Ascending aorta (tissue), 2 donors: ENCODE results near the gene HCN2. TPM values are rescaled to one million over a fixed set of nuclear protein-coding genes. Genes with fewer than 3 reads are reported as not detected.

Source experiments
- DNase-seq, 2 donors: peaks; one replicate each; pipeline ENCODE4 v3.0.0-alpha.2; 2019; ENCODE audit warnings: low spot score in 2 of 2
- H3K27ac ChIP-seq, 2 donors: fragments of 200-600 bp; sonication (generic); one replicate each; pipeline ENCODE4 v1.5.1; 2016 to 2017; ENCODE audit warnings: mild to moderate bottlenecking in 1 of 2
- H3K27me3 ChIP-seq: fragments of 200-600 bp; sonication (generic); one replicate; pipeline ENCODE4 v1.5.1; 2017
- H3K36me3 ChIP-seq, 2 donors: fragments of 200-600 bp; sonication (generic); one replicate each; pipeline ENCODE4 v1.5.1; 2016
- H3K4me1 ChIP-seq, 2 donors: fragments of 200-600 bp; sonication (generic); one replicate each; pipeline ENCODE4 v1.5.1; 2016 to 2017; ENCODE audit warnings: mild to moderate bottlenecking in 1 of 2
- H3K4me3 ChIP-seq, 2 donors: fragments of 200-600 bp; sonication (generic); one replicate each; pipeline ENCODE4 v1.5.1; 2016 to 2017; ENCODE audit warnings: mild to moderate bottlenecking in 1 of 2
- H3K9me3 ChIP-seq, 2 donors: fragments of 200-600 bp; sonication (generic); one replicate each; pipeline ENCODE4 v1.5.1; 2016
- intact Hi-C: fragments of 100-400 bp; cut with DNase I; formaldehyde crosslinking; loops from one replicate; pipeline ENCODE4 v1.15.1; 2023
- total RNA-seq: library from RNA; depleted of rRNA; stranded (reverse); fragments of >200 nt; gene quantifications from one replicate; pipeline ENCODE4 v1.1.0, GENCODE V29; 2016
- TF ChIP-seq, protein P1 (sequence below), 3 experiments: fragments of 200-600 bp in 2 of 3; fragments of 450-650 bp in 1 of 3; sonication (generic) in 2 of 3; IDR thresholded peaks; one replicate each; pipeline ENCODE4 v1.5.1; 2016 to 2019; ENCODE audit warnings: antibody characterized with exemption in 3 of 3, mild to moderate bottlenecking in 1 of 3, moderate library complexity in 1 of 3

HCN2 gene
- total RNA-seq, 1 donor from 2014 or later = not detected

DNA sequence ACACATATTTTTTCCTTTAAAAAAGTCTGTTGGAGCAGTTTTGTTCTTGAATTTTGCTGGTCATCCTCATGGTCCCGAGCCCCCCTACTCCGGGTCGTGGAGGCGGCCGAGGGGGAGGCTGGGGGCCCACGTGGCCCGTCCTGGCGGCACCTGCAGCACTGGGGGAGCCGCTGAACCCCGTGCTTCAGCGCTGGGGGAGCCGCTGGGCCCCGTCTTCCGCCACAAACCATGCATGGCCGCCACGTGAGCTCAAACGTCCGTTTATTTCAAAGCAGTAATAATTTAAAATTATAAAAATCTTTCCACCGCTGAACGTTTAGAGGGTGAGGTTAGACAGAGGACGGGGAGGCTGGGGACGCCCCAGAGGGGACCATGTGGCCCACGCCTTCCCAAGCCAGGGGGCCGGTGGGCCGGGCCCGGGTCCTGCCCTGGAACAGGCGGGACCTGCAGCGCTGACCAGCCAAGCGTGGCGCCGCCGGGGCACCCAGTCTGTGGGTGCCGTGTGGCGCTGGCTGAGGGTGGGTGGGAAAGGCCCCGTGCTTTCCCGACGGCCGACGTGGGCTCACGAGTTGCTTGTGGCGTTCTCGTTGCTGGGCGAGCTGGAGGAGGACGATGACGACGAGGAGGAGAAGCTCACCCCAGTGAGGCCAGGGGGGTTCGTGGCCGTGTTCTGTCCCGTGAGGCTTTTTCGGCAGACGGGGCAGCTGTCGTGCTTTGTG lies 58.0 kb downstream of the HCN2 start:
- no peaks in the 10 kb centered on the region for H3K4me1 ChIP-seq
- TF ChIP-seq, protein P1, sequence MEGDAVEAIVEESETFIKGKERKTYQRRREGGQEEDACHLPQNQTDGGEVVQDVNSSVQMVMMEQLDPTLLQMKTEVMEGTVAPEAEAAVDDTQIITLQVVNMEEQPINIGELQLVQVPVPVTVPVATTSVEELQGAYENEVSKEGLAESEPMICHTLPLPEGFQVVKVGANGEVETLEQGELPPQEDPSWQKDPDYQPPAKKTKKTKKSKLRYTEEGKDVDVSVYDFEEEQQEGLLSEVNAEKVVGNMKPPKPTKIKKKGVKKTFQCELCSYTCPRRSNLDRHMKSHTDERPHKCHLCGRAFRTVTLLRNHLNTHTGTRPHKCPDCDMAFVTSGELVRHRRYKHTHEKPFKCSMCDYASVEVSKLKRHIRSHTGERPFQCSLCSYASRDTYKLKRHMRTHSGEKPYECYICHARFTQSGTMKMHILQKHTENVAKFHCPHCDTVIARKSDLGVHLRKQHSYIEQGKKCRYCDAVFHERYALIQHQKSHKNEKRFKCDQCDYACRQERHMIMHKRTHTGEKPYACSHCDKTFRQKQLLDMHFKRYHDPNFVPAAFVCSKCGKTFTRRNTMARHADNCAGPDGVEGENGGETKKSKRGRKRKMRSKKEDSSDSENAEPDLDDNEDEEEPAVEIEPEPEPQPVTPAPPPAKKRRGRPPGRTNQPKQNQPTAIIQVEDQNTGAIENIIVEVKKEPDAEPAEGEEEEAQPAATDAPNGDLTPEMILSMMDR (IDR thresholded peaks at IDR 0.05) = no peak
- H3K9me3 ChIP-seq = no peaks in the 10 kb centered on the region
- peaks cover 73% of the 10 kb centered on the region in 2 donors for H3K36me3 ChIP-seq
- no peak overlapping the region for H3K4me3 ChIP-seq
- DNase-seq = no peak
- intact Hi-C loops = no loop called here
- H3K27me3 ChIP-seq = no peaks in the 10 kb centered on the region
- no peak overlapping the region for H3K27ac ChIP-seq

DNA sequence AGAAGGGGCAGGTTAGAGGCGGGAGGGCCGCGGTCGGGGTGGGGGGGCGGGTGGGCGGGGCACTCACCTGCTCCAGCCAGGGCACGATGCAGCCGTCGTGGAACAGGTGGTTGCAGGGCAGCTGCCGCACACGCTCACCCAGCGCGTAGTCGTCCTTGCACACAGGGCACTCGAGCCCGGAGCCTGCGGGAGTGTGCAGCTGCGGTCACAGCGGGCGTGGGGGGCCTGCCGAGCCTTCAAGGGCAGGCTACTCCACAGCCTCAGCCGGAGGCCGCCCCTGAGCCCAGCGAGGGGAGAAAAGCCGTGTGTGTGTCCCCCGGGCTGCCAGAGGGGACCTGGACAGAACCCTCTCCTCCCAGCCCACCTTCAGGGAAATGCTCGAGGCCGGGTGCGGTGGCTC lies 58.6 kb downstream of the HCN2 start:
- TF ChIP-seq, protein P1 (IDR thresholded peaks at IDR 0.05) = no peak
- Histone ChIP-seq H3K36me3 (peaks cover 77 to 79% of the 10 kb centered on the region in 2 donors), H3K4me3 (no peak overlapping the region), H3K27ac (no peak overlapping the region), H3K9me3 (no peaks in the 10 kb centered on the region), H3K4me1 (no peaks in the 10 kb centered on the region), H3K27me3 (no peaks in the 10 kb centered on the region)
- intact Hi-C loops = no loop called here
- no peak for DNase-seq

DNA sequence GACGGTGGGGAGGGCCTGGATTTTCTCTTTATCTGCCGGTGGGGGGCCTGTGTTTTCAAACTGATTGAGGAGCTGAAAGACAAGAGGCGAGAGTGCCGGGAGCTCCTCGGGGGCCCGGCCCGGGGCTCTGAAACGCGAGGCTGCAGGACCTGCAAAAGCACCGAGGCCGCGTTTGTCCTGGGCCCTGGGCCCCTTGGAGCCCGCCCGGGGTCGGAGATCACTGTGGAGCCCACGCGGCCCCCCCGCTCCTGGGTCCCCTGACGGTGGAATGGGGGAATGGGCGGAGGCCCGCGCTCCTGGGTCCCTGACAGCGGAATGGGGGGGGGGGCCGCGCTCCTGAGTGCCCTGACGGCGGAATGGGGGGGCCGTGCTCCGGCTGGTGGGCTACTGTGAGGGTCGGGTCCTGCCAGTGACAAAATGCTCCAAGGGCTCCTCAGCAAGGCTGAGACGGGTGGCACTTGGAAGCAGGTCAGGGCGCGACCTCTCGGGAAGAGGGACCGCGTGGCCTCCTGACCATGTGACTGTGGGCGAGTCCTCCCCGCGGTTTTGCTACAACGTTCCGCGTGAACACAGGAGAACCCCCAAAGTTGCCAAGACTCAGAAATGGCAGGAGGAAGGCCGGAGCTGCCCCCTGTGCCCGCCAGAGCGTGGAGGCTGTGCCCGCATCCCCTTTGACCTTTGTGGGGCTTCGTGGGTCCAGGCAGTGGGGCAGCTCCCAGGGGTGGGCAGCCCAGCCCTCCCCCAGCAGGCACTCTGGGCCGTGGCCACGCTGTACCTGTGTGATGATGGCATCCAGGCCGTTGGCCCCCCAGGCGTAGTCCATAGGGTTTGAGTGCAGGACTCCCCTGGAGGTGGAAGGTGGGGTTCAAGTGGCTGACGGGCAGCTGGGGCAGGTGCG lies 59.5 kb downstream of the HCN2 start:
- intact Hi-C loops = no loop called here
- H3K27ac ChIP-seq = no peak overlapping the region
- H3K4me3 ChIP-seq = no peak overlapping the region
- no peaks in the 10 kb centered on the region for H3K4me1 ChIP-seq
- no peaks in the 10 kb centered on the region for H3K27me3 ChIP-seq
- TF ChIP-seq, protein P1 (IDR thresholded peaks at IDR 0.05) = no peak
- H3K36me3 ChIP-seq = peaks cover 84 to 87% of the 10 kb centered on the region in 2 donors
- no peak for DNase-seq
- H3K9me3 ChIP-seq = no peaks in the 10 kb centered on the region

DNA sequence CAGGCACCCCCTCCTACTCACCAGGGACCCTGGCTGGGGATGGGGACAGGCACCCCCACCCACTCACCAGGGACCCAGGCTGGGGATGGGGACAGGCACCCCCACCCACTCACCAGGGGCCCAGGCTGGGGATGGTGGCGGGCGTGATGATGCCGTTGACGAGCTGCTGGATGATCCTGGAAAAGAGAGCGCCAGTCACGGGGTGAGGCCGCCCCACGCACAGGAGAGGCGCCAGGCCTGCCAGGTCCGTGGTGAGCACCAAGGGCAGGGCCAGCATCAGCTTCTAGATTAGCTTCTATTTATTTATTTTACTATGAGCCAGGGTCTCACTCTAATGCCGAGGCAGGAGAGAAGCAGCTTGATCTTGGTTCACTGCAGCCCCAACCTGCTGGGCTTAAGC lies 60.4 kb downstream of the HCN2 start:
- intact Hi-C loops = no loop called here
- no peaks in the 10 kb centered on the region for H3K9me3 ChIP-seq
- TF ChIP-seq, protein P1 (IDR thresholded peaks at IDR 0.05) = no peak
- no peak overlapping the region for H3K4me3 ChIP-seq
- H3K36me3 ChIP-seq = peaks cover 85 to 89% of the 10 kb centered on the region in 2 donors
- DNase-seq = no peak
- no peaks in the 10 kb centered on the region for H3K27me3 ChIP-seq
- H3K4me1 ChIP-seq = no peaks in the 10 kb centered on the region
- no peak overlapping the region for H3K27ac ChIP-seq

DNA sequence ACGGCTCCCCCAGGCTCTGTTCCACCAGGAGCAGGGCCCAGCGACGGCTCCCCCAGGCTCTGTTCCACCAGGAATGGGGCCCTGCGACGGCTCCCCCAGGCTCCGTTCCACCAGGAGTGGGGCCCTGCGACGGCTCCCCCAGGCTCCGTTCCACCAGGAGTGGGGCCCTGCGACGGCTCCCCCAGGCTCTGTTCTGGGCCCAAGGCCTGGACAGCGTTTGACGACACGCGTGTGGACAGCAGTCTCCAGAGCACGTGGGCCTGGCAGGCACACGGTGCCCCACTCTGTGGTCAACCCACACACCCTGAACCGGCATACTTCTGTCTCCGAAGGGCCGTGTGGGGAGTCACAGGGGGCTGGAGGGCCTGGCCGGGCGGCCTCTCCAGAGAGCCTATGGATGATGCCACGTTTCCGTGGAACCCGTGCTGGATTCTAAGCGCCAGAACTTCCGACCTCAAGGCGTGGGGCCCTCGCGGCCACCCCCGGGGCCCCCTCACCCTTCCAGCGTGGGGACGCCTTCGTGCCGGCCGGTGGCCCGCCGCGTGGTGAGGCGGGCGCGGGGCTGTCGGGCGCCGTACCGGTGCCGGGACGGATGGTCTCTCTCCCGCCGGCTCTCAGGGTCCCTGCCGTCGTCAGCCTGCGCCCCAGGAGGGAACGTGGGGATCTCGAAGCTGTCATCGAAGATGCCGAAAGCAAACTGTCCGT lies 61.6 kb downstream of the HCN2 start:
- intact Hi-C loops = no loop called here
- DNase-seq = no peak

More for the DNA sequence above, 61.6 kb downstream of the HCN2 start:
- no peaks in the 10 kb centered on the region for H3K9me3 ChIP-seq
- H3K4me1 ChIP-seq = no peaks in the 10 kb centered on the region
- no peak overlapping the region for H3K27ac ChIP-seq
- no peaks in the 10 kb centered on the region for H3K27me3 ChIP-seq
- H3K36me3 ChIP-seq = peaks cover 76 to 82% of the 10 kb centered on the region in 2 donors
- H3K4me3 ChIP-seq = no peak overlapping the region
- TF ChIP-seq, protein P1 (IDR thresholded peaks at IDR 0.05) = no peak
